ENCODE measurements around the gene RNF214.

The RNF214 gene

GRCh38 chr11:117282956-117283355, 50.5 kb downstream of the RNF214 start:
- DNase-seq (ENCODE audit: low spot score): no peak

GRCh38 chr11:117284053-117284452, 51.6 kb downstream of the RNF214 start:
- no peak for DNase-seq (ENCODE audit: low spot score)

- no peak for DNase-seq (ENCODE audit: low spot score)
These were observed 54.1 kb downstream of the RNF214 start for GRCh38 chr11:117286588-117286987.

GRCh38 chr11:117287668-117288067, 55.2 kb downstream of the RNF214 start:
- DNase-seq (ENCODE audit: low spot score): no peak

- no peak for DNase-seq (ENCODE audit: low spot score)
These were observed 57.3 kb downstream of the RNF214 start for GRCh38 chr11:117289795-117290194.

- no peak for DNase-seq (ENCODE audit: low spot score)
These were observed 58.4 kb downstream of the RNF214 start, which contains the start of gene BACE1-AS for GRCh38 chr11:117290809-117291396. Gene BACE1-AS (plus strand): TSS chr11:117291346.

- DNase-seq (ENCODE audit: low spot score): no peak
These were observed 60.1 kb downstream of the RNF214 start for GRCh38 chr11:117292616-117293015.

- peak; percentile 89 for DNase-seq (ENCODE audit: low spot score)
These were observed 63.1 kb downstream of the RNF214 start for GRCh38 chr11:117295438-117296137.

GRCh38 chr11:117296881-117297280, 64.4 kb downstream of the RNF214 start:
- DNase-seq (ENCODE audit: low spot score): no peak

- no peak for DNase-seq (ENCODE audit: low spot score)
These were observed 65.7 kb downstream of the RNF214 start for GRCh38 chr11:117298195-117298594.

GRCh38 chr11:117299351-117300282, 67.1 kb downstream of the RNF214 start:
- no peak for DNase-seq (ENCODE audit: low spot score)

- DNase-seq (ENCODE audit: low spot score): no peak
These were observed 67.8 kb downstream of the RNF214 start for GRCh38 chr11:117300283-117300663.

- DNase-seq (ENCODE audit: low spot score): peak; percentile 56
These were observed 68.3 kb downstream of the RNF214 start for GRCh38 chr11:117300773-117301172.

GRCh38 chr11:117302228-117302627, 69.8 kb downstream of the RNF214 start:
- no peak for DNase-seq (ENCODE audit: low spot score)

GRCh38 chr11:117303101-117303500, 70.6 kb downstream of the RNF214 start:
- DNase-seq (ENCODE audit: low spot score): no peak

GRCh38 chr11:117303646-117304315, 71.3 kb downstream of the RNF214 start:
- no peak for DNase-seq (ENCODE audit: low spot score)

GRCh38 chr11:117305145-117305544, 72.7 kb downstream of the RNF214 start:
- no peak for DNase-seq (ENCODE audit: low spot score)

GRCh38 chr11:117309310-117309709, 76.8 kb downstream of the RNF214 start:
- DNase-seq (ENCODE audit: low spot score): no peak

- no peak for DNase-seq (ENCODE audit: low spot score)
These were observed 80.6 kb downstream of the RNF214 start for GRCh38 chr11:117313091-117313490.

- DNase-seq (ENCODE audit: low spot score): no peak
These were observed 81.6 kb downstream of the RNF214 start for GRCh38 chr11:117313828-117314768.

GRCh38 chr11:117314840-117315239, 82.4 kb downstream of the RNF214 start:
- no peak for DNase-seq (ENCODE audit: low spot score)

Measured in putamen (tissue), 1 donor.